Right lobe of liver (tissue), 6 donors: ENCODE measurements around the gene RELN. TPM values are rescaled to one million over a fixed set of nuclear protein-coding genes. Genes with fewer than 3 reads are reported as not detected.

Source experiments
- ATAC-seq, 4 donors: fragments of 200-7000 bp; cut with Tn5 transposase; one replicate each; pipeline ENCODE4 v1.9.1; 2020; ENCODE audit warnings: mild to moderate bottlenecking in 4 of 4, moderate library complexity in 4 of 4
- DNase-seq, 3 donors: peaks; one replicate each; pipeline ENCODE4 v3.0.0-alpha.2; 2020
- H3K27ac ChIP-seq, 3 donors: fragments of 200-600 bp; one replicate each; pipeline ENCODE4 v1.8.0; 2022
- H3K27me3 ChIP-seq, 2 donors: fragments of 200-600 bp; one replicate each; pipeline ENCODE4 v1.8.0; 2022
- H3K36me3 ChIP-seq, 4 donors: fragments of 200-600 bp; sonication (generic) in 1 of 4; one replicate each; pipeline versions ENCODE4 v1.5.1 to v1.8.0; 2017 to 2022; ENCODE audit warnings: control low read depth in 1 of 4
- H3K4me1 ChIP-seq, 4 donors: fragments of 200-600 bp; sonication (generic) in 1 of 4; one replicate each; pipeline versions ENCODE4 v1.5.1 to v1.8.0; 2017 to 2022; ENCODE audit warnings: control low read depth in 1 of 4
- H3K4me3 ChIP-seq, 3 donors: fragments of 200-600 bp; one replicate each; pipeline ENCODE4 v1.8.0; 2022
- H3K9me3 ChIP-seq, 4 donors: fragments of 200-600 bp; sonication (generic) in 1 of 4; one replicate each; pipeline versions ENCODE4 v1.5.1 to v1.8.0; 2017 to 2022; ENCODE audit warnings: control low read depth in 1 of 4
- CTCF ChIP-seq, 4 donors: fragments of 200-600 bp in 3 of 4; fragments of 450-650 bp in 1 of 4; IDR thresholded peaks; one replicate each; pipeline versions ENCODE4 v1.5.1 to v1.8.0; 2016 to 2022; ENCODE audit warnings: antibody characterized with exemption in 4 of 4, mild to moderate bottlenecking in 2 of 4
- POLR2A ChIP-seq: fragments of 450-650 bp; IDR thresholded peaks from one replicate; pipeline ENCODE4 v1.6.1; 2017; ENCODE audit warnings: antibody characterized with exemption, mild to moderate bottlenecking
- WGBS: methylation state at CpG from one replicate; pipeline ENCODE4 v1.1.6; 2018; ENCODE audit warnings: low coverage, low lambda C conversion rate; ENCODE audit not compliant: insufficient coverage; ENCODE audit errors: missing lambda C conversion rate; 5-methylcytosine and 5-hydroxymethylcytosine counted together
- intact Hi-C, 2 donors: fragments of 100-400 bp; cut with DNase I; formaldehyde crosslinking; loops; one replicate each; pipeline versions ENCODE4 v1.11.2 to v1.14.1; 2022
- total RNA-seq, 6 experiments: library from RNA; depleted of rRNA in 2 of 6; stranded (reverse); fragments of >200 nt in 2 of 6; fragmentation: NEBNext Ultra II Directional in 3 of 6; extraction: Animal tissue kit (Norgen Biotek cat#: 25700) in 3 of 6; gene quantifications; one replicate each; pipeline versions ENCODE4 v1.1.0 to v1.2.4, GENCODE V29; 2016 to 2023
- donor health status: DM: no; HTN: yes; CAD: no.
- donor health status: DM: no; HTN: no; CAD: no.
- donor health status: DM: no; HTN: no; CAD: no.
- donor health status: DM: no; HTN: yes; CAD: no.
- donor health status: DM: no; HTN: yes; CAD: no.

RELN gene
- total RNA-seq, 6 experiments from 2014 or later: 11.9 to 35.7 (median 18.9) TPM

- Histone ChIP-seq H3K9me3 (no peaks in the 10 kb centered on the region), H3K4me1 (no peaks in the 10 kb centered on the region), H3K36me3 (no peaks in the 10 kb centered on the region), H3K27ac (no peak overlapping the region), H3K4me3 (no peak overlapping the region), H3K27me3 (no peaks in the 10 kb centered on the region)
- intact Hi-C loops: no loop called here
- DNase-seq (no peak), ATAC-seq (no peak)
- no peak for TF ChIP-seq POLR2A
Observed at GRCh38 chr7:103856929-103857328, 132.5 kb downstream of the RELN start.

GRCh38 chr7:103855671-103856070 lies 133.8 kb downstream of the RELN start:
- TF ChIP-seq CTCF (IDR thresholded peaks at IDR 0.05) (no peak), POLR2A (no peak)
- no peak for DNase-seq
- intact Hi-C loops: no loop called here
- Histone ChIP-seq H3K4me1 (no peaks in the 10 kb centered on the region), H3K9me3 (no peaks in the 10 kb centered on the region), H3K36me3 (no peaks in the 10 kb centered on the region), H3K27ac (no peak overlapping the region), H3K27me3 (no peaks in the 10 kb centered on the region), H3K4me3 (no peak overlapping the region)
- no peak for ATAC-seq

DNA sequence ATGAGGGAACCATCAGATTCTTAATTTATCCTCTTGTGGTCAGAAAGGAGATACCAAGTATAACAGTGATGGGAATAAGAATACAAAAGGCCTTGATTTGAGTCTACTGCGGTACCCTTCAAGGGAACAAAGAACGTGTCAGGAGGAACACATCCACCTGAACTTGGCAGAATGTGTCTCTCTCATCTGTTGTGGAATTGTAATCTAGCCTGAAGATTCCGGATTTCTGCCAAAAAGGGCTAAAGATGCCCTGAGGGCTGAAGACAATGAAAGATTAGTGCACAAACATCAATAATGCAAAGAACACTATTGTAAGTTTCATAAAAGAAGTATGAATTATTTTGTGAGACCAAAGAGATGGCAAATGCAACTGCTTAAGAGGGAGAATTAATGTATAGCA lies 134.8 kb downstream of the RELN start:
- intact Hi-C loops: no loop called here

DNA sequence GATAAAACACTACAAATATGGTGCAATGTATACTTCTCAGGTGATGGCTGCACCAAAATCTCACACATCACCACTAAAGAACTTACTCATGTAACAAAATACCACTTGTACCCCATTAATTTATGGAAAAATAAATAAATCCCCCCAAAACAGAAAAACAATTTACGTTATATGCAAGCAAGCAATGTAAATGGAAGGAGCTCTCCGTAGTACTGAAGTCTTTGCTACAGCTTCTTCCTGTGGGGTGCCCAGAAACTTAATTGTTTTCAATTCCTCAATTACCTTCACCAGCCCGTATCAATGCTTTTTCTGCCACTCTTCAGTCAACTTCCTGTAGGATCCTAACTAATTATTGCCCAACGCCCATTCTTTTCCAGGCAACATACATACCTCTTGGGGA lies 138.1 kb downstream of the RELN start:
- Histone ChIP-seq H3K4me3 (no peak overlapping the region), H3K9me3 (no peaks in the 10 kb centered on the region), H3K27ac (no peak overlapping the region), H3K27me3 (no peaks in the 10 kb centered on the region), H3K36me3 (no peaks in the 10 kb centered on the region), H3K4me1 (no peaks in the 10 kb centered on the region)
- DNase-seq: no peak
- WGBS: 36% methylated on average over 4 of the region's 4 CpGs
- intact Hi-C loops: no loop called here
- TF ChIP-seq CTCF (IDR thresholded peaks at IDR 0.05) (no peak), POLR2A (no peak)
- ATAC-seq: no peak

More for the DNA sequence above, 134.8 kb downstream of the RELN start:
- TF ChIP-seq CTCF (IDR thresholded peaks at IDR 0.05) (no peak), POLR2A (no peak)
- Histone ChIP-seq H3K36me3 (no peaks in the 10 kb centered on the region), H3K27me3 (no peaks in the 10 kb centered on the region), H3K9me3 (no peaks in the 10 kb centered on the region), H3K27ac (no peak overlapping the region), H3K4me1 (no peaks in the 10 kb centered on the region), H3K4me3 (no peak overlapping the region)
- WGBS: 66% methylated on average over 3 of the region's 3 CpGs
- ATAC-seq: no peak
- DNase-seq: no peak

DNA sequence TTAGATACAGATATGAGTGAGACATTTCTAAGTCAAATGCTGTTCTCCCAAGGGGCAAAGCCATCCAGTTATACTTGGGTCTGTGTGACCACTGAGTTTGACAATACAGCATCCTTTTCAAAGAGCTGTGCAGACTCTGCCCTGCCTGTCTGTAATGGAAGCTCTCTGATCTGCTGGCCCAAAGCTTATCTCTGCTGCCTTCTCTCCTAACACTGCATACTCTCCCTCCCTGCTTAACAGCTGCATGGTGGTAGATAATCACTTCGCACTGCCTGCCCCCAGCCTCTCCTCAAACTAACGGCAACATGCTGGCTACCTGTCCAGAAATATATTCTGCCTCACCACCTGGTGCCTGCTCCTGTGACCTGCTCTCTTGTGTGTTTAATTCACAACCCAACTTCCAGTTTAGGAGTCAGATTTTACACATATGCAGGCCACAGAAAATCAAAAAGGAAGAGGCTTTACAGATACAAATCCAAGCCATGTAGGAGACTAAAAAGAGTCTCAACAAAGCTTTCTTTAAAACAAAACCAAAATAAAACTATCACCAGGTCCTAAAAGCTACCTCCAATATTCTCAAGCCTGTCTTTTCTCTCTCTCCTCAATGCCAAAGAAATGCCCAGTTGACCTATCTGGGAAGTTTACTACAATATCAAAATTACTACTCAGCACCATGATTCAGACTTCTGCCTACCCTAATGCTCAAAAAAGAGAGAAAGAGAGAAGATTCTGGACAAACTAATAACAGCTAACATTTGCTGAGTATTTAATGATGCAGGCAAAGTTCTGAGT lies 145.6 kb downstream of the RELN start:
- intact Hi-C loops: no loop called here
- Histone ChIP-seq H3K4me1 (no peaks in the 10 kb centered on the region), H3K9me3 (no peaks in the 10 kb centered on the region), H3K4me3 (no peak overlapping the region), H3K36me3 (no peaks in the 10 kb centered on the region), H3K27ac (no peak overlapping the region), H3K27me3 (no peaks in the 10 kb centered on the region)
- ATAC-seq (peak in 1 of 4 donors; percentile 22), DNase-seq (no peak)
- no peak for TF ChIP-seq POLR2A
- no peak for TF ChIP-seq CTCF (IDR thresholded peaks at IDR 0.05)
- 41% methylated on average over 2 of the region's 2 CpGs for WGBS
